ENCODE results near the gene POGLUT3. TPM values are rescaled to one million over a fixed set of nuclear protein-coding genes. Genes with fewer than 3 reads are reported as not detected.

POGLUT3 gene
- total and polyA plus RNA-seq, 9 of the 15 experiments (the other 6 are each of a cell fraction or from before 2014, with no cell fraction given), result 4.6 to 29.7 (median 17.8) TPM

GRCh38 chr11:108527382-108527781 lies 29.2 kb upstream of the POGLUT3 start:
- Histone ChIP-seq H3K9ac (ENCODE audit: insufficient read depth in 1 of 2, low read depth in 2 of 2, low read length in 2 of 2) (0 out of 4 replicates have a peak overlapping the region, but pooled peaks of 1 of the 2 experiments have one; percentile 11), H3K27ac (ENCODE audit: extremely low read depth, low read depth, low read length) (no peak overlapping the region), H2AFZ (ENCODE audit: low read depth, low read length) (peak overlapping the region; percentile 35; the same call in 1 of the 2 replicates), H3K79me2 (ENCODE audit: control insufficient read depth, insufficient read depth, low read length) (no peaks in the 10 kb centered on the region), H3K4me1 (replicated peaks in 1 of 2; ENCODE audit: control insufficient read depth in 2 of 2, insufficient read depth in 2 of 2, low read length in 2 of 2) (peaks cover 0 to 5% of the 10 kb centered on the region in 2 experiments; a peak in 3 of 5 replicates), H3K9me3 (replicated peaks; ENCODE audit: control insufficient read depth, insufficient read depth, low read depth, low read length) (no peaks in the 10 kb centered on the region), H4K20me1 (replicated peaks; ENCODE audit: control insufficient read depth, insufficient read depth, low read length) (no peaks in the 10 kb centered on the region), H3K27me3 (ENCODE audit: control insufficient read depth in 2 of 2, insufficient read depth in 2 of 2, low read length in 2 of 2) (no peaks in the 10 kb centered on the region), H3K36me3 (ENCODE audit: control insufficient read depth, insufficient read depth, low read length) (peaks cover 6% of the 10 kb centered on the region; the same call in 2 of the 3 replicates), H3K4me3 (no peak overlapping the region), H3K9me1 (ENCODE audit: control insufficient read depth, insufficient read depth, low read length) (no peaks in the 10 kb centered on the region), H3K4me2 (ENCODE audit: insufficient read depth, low read length) (peak overlapping the region; percentile 2; the same call in 1 of the 2 replicates)
- FAIRE-seq (no peak), ATAC-seq (peak; percentile 41; the same call in 2 of the 3 replicates), DNase-seq (ENCODE audit: extremely low read depth in 1 of 4, low spot score in 3 of 4) (peak in 1 of 4 experiments; percentile 10)
- WGBS (ENCODE audit: insufficient coverage, low coverage, missing lambda C conversion rate), result 16% methylated on average over 6 of the region's 6 CpGs
- intact Hi-C loops (cut with micrococcal nuclease), result no loop called here
- TF ChIP-seq ARID1B (IDR thresholded peaks at IDR 0.05) (peak; percentile 41; the same call in 1 of the 2 replicates), MEIS2 (IDR thresholded peaks at IDR 0.05; ENCODE audit: partially characterized antibody) (peak; percentile 18), ZBTB8A (IDR thresholded peaks at IDR 0.05; ENCODE audit: partially characterized antibody) (no peak), PRDM10 (IDR thresholded peaks at IDR 0.05; ENCODE audit: partially characterized antibody) (peak; percentile 79), FOXJ3 (CRISPR knock-in tag; IDR thresholded peaks at IDR 0.05) (no peak), TCF3 (CRISPR knock-in tag; IDR thresholded peaks at IDR 0.05) (peak; percentile 60; the same call in 1 of the 2 replicates), HDAC6 (IDR thresholded peaks at IDR 0.05; ENCODE audit: low read depth, low read length) (no peak), LEF1 (IDR thresholded peaks at IDR 0.05) (peak; percentile 59; the same call in 1 of the 2 replicates), CHD2 (IDR thresholded peaks at IDR 0.05; ENCODE audit: low read depth, low read length) (no peak)
- ChIA-PET POLR2A (no interaction called here), CTCF (ENCODE audit: low intra/inter-chr PET ratio) (no interaction called here)
- no TSS peak for BruUV-seq (replicated peaks)
- in situ Hi-C loops (cut with MboI), result no loop called here

All from K562 (cell line).